ENCODE data around the gene RGN. TPM values are rescaled to one million over a fixed set of nuclear protein-coding genes. Genes with fewer than 3 reads are reported as not detected.
"Not testable (repeated sequence)": the region's sequence is repeated elsewhere in the genome, so short reads cannot be mapped to it uniquely, and the experiment has no call there.

The RGN gene
- total RNA-seq (2014; rRNA removed; shearing (Covaris generic)), result 0.10 TPM in 1 of 2 replicates, not detected in the other

DNA sequence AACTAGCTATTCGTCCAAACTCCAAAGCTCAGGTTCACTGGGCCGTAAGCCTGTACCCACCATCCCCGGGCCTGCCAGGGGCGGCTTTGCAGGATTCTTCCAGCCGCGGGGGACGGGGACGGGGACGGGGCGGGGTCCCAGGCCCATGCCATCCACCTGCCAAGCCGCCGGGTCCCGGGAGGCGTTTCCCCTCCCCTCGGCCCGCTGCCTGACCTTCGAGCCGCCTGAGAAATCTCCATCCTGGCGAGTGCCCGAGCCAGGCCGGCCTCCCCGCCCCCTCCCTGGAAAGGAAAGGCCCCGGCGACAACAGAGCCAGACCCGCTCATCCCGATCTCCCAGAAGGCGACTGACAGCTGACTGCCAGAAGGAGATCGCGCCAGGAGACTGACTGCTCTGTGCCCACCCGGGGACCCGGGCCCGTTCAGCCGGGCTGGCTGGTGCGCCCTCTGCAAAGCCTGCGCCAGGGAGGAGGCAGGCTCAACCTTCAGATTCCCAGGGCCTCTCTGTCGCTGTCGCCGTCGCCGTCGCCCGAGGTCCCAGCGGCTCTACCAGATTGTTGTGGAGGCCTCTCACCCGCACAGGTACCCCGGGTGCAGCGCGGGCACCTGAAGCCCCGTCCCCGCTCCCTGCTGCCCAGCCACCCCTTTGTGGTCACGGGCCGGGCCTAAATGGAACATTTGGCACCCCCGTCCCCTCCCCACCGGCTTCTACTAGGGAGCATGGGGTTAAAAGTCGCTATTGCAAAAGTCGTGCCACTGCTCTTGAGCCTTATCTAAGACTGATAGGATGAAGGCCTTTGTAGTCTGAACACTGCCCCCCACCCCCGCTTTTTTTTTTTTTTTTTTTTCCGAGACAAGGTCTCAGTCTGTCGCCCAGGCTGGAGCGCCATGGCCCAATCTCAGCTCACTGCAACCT lies at the start of gene RGN:
RGN (plus strand) TSS at position 315 of the 915 bp plus-strand sequence. CDS start 2,702 bp downstream, outside the sequence.
- no peak for DNase-seq (ENCODE audit: low read depth)

- peak; percentile 65 for DNase-seq (ENCODE audit: low read depth)
Observed at GRCh38 chrX:47030339-47030738, 47.9 kb upstream of the RGN start.

DNA sequence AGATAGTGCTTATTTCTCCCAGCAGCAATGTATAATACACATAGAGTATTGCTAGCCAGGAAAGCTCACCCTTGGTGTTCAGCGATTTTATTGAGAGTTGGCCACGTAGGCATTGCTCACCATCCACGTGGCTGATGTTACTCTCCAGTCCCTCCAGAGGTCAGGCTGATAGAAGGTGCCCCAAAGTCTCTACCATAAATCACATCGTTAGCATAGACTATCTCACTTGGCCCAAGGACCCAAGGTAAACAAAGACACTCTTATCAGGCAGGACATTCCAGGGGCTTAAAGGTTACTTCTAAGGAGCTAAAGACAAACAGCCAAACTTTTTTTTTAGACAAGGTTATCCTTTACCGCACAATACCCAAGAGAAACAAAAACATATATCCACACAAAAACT lies 30.3 kb upstream of the RGN start:
- DNase-seq (ENCODE audit: low read depth), result peak; percentile 2

DNA sequence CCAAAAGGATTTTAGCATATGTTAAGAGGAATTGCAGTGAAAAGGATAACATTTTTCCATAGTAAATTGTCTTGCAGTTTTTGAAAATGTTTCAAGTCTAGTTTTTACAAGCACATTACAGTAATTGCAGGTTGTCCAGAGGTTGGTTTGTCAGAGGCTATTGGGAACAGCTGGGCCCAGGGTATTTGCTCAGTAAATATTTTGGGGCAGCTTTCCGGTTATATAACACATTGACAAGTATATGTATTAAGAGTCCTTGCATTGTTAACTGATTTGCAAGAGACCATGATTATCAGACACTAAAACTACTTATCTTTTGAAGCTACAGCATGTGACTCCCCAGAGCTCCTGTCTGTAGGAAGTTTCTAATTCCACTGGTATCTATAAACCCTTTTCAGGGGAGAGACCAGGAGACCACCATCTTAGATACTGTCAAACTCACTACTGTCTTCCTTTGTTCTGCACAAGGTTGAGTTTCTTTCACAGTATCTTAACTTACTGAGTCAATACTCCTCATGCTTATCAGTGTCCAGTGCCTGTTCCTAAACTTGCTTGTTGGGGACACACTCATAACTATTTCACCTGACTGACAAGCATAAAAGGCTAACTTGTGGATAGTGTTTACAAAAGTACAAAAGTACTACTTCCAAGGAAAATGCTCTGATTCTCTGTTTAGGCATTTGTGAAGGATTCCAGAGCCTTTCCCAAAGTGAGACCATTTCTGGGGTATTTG lies 18.9 kb upstream of the RGN start:
- no peak for DNase-seq (ENCODE audit: low read depth)

DNA sequence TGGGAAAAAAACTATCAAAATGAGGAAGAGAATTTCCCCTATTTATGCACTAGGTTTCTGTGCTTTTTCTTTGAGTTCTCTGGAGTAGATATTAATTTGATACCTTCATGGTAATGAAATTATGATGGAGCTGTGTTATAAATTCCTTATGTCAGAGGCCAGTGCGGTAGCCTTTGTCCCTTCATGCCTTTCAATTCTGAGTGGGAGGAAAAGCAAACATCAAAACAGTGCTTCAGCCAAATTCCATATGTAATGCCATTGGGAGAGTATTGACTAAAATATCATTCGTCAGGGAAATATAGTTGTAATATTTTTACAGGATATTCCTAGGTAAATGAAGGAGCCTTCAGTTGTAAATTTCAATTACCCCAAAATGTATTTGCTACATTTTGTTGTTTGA lies 17.5 kb upstream of the RGN start:
- no peak for DNase-seq (ENCODE audit: low read depth)

DNA sequence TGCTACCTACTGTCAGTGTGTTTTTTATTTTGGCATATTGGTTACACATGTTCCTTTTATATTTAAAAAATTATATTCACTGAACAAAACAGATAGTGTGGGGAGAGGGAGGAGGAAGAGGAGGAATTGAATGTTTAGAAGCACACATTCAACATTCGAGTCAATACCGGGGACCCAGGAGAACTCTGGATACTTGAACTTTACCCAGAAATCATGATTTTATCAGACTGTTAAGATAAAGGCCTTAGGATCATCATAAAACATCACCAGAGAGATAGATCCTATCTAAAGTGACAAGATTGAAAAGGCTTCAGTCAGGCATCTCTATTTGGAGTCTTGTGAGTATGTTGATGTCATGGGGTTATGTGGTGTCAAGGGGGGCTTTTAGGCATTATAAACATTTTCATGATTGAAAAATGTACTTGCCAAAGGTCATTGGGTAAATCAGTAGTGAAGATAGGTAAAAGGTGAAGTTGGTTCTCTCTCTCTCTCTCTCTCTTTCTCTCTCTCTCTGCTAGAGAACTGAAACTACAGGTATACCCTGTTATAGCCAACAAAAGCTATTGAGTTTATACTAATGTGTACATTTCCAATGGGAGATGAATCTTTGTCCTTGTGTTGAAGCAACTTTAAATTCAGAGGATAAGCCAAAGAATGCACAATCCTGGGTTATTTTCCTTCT lies 16.9 kb upstream of the RGN start:
- DNase-seq (ENCODE audit: low read depth), result no peak

- DNase-seq (ENCODE audit: low read depth), result no peak
Observed at GRCh38 chrX:47063179-47063578, 15.1 kb upstream of the RGN start.

DNA sequence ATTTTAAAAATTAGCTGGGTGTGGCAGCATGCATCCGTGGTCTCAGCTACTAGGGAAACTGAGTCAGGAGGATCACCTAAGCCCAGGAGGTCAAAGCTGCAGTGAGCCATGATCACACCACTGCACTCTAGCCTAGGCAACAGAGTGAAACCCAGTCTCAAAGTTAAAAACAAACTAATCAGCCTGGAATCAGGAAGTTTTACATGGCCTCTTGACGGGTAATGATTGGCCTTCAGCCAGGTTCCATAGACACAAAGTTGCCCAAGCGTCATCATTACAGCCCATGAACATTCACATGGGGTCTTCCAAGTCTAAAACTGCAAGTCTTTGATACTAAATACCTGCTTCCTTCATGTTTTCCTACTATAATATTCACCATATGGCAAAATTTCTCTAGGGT lies 10.0 kb upstream of the RGN start:
- DNase-seq (ENCODE audit: low read depth), result no peak

GRCh38 chrX:47068720-47069119 lies 9.5 kb upstream of the RGN start:
- DNase-seq (ENCODE audit: low read depth), result no peak

DNA sequence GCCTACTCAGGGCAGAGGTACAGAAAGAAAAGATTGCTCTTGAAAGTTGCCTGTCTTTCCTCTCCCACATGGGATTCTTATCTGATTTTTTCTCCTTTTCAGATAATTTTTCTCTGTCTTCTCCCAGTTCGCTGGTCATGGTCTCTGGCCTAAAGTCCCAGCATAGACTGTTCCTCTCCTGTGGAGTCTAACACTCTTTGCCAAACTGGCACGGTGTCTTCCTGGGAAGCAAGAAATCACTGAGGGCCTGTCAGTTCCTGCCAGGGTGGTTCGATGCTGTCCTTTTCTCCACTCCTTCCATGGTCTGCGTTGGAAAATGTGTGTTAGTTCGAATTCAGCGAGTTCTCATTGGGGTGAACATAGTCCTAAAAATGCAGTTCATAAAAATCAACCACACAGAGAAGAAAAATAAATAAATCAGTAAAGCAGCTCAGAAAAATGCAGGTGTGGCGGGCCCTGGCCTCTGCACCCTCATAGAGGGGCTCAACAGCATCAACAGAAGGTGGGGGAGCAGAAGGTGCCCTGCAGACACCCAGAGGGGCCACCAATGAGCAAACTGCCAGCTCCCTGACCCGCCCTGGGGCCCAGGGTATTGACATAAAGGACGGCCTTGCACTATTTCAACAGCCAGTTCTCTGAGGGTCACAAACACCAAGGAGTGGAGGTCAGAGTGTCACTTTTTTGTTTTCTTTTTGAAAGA lies 2.1 kb downstream of the RGN start:
- DNase-seq (ENCODE audit: low read depth), result no peak

DNA sequence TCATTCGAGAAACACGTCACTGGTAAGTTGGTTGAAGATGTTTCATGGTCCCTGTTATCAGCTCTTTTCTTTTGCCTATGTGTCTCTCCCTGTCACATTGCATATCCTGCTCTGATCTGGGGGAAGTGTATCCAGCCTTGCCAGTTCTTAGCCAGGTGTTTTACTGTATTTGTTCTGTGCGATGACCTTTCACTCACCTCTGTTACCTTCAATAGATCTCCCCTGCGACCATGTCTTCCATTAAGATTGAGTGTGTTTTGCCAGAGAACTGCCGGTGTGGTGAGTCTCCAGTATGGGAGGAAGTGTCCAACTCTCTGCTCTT lies 2.6 kb downstream of the RGN start:
- DNase-seq (ENCODE audit: low read depth), result no peak

GRCh38 chrX:47091149-47091775 lies 13.0 kb downstream of the RGN start:
- peak; percentile 38 for DNase-seq (ENCODE audit: low read depth)

- DNase-seq (ENCODE audit: low read depth), result peak; percentile 37
Observed at GRCh38 chrX:47093248-47093647, 15.0 kb downstream of the RGN start.

- no peak for DNase-seq (ENCODE audit: low read depth)
Observed at GRCh38 chrX:47093860-47094259, 15.6 kb downstream of the RGN start.

DNA sequence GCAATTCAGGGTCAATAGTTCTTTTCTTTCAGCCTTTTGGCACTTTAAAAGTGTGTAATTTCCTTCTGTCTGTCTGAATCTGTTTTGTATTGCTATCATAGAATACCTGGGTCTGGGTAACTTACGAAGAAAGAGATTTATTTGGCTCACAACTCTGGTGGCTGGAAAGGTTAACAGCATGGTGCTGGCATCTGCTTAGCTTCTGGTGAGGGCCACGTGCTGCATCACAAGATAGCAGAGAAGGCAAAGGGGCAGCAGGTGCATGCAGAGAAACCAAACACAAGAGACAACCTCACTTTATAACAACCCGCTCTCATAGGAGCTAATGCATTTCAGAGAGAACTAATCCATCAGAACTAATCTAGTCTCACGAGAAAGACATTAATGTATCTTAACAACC lies 18.8 kb downstream of the RGN start:
- no peak for DNase-seq (ENCODE audit: low read depth)

GRCh38 chrX:47098338-47099094 lies 20.3 kb downstream of the RGN start:
- no peak for DNase-seq (ENCODE audit: low read depth)

GRCh38 chrX:47101206-47101605 lies 23.0 kb downstream of the RGN start:
- DNase-seq (ENCODE audit: low read depth), result no peak

- DNase-seq (ENCODE audit: low read depth), result not testable (repeated sequence)
Observed at GRCh38 chrX:47110936-47111615, 32.8 kb downstream of the RGN start.

DNA sequence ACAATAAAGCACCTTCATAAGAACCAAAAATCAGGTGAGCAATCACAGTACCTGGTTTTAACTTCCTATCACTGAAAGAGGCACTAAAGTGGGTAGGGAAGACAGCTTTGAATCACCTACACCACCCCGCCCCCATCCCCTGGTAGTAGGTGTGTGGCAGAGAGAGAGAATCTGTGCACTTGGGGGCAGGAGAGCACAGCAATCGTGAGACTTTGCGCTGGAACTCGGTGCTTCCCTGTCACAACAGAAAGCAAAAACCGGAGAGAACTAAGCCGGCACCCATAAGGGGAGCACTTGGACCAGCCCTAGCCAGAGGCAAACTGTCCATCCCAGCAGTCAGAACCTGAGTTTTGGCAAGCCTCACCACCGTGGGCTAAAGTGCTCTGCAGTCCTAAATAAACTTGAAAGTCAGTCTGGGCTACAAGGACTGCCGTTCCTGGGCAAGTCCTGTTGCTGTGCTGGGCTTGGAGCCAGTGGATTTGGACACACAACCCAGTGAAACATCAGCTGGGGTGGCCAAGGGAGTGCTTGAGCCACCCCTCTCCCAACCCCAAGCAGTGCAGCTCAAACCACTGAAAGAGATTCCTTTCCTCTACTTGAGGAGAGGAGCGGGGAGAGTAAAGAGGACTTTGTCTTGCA lies 34.2 kb downstream of the RGN start:
- no peak for DNase-seq (ENCODE audit: low read depth)
